Epithelial cell of proximal tubule (primary cell): Measurements from ENCODE around the gene SCYL2. TPM values are rescaled to one million over a fixed set of nuclear protein-coding genes. Genes with fewer than 3 reads are reported as not detected.
"Not testable (repeated sequence)": the region's sequence is repeated elsewhere in the genome, so short reads cannot be mapped to it uniquely, and the experiment has no call there.

Experiments
- DNase-seq: peaks from one replicate; pipeline ENCODE4 v3.0.0-alpha.2; 2011; ENCODE audit warnings: low read depth
- H3K4me3 ChIP-seq: 2 replicates; pipeline ENCODE4 v1.5.1; 2011; ENCODE audit warnings: low read depth, mild to moderate bottlenecking, low read length
- CTCF ChIP-seq: conservative IDR thresholded peaks from 2 replicates; pipeline ENCODE4 v1.5.1; 2012; ENCODE audit warnings: low read depth, mild to moderate bottlenecking, low read length
- total RNA-seq: library from RNA; depleted of rRNA; stranded (reverse); fragments of >200 nt; gene quantifications from 2 replicates; pipeline ENCODE4 v1.2.3, GENCODE V29; 2015

SCYL2 gene
- 24.6 and 28.9 TPM in 2 replicates for total RNA-seq

- DNase-seq = peak; percentile 81
- H3K4me3 ChIP-seq = peak within 1 kb of the TSS; percentile 88
- no peak for TF ChIP-seq CTCF
These were observed at the start of gene SCYL2, which contains the start of gene DEPDC4 for GRCh38 chr12:100266835-100267602. Gene SCYL2 (plus strand): TSS chr12:100267177. CDS start chr12:100282971, 15,794 bp downstream. Gene DEPDC4 (minus strand): TSS chr12:100267079. CDS start chr12:100267076, 3 bp downstream.

GRCh38 chr12:100219328-100220109 lies 47.5 kb upstream of the SCYL2 start:
- no peak for DNase-seq
- TF ChIP-seq CTCF = no peak
- no peak overlapping the region for H3K4me3 ChIP-seq

- no peak for TF ChIP-seq CTCF
- no peak for DNase-seq
- H3K4me3 ChIP-seq = no peak overlapping the region
These were observed 45.5 kb upstream of the SCYL2 start for GRCh38 chr12:100221523-100221922.

- not testable (repeated sequence) for H3K4me3 ChIP-seq, DNase-seq
These were observed 44.8 kb upstream of the SCYL2 start for GRCh38 chr12:100222173-100222572.

- no peak for DNase-seq
- TF ChIP-seq CTCF = no peak
- no peak overlapping the region for H3K4me3 ChIP-seq
These were observed 41.5 kb upstream of the SCYL2 start for GRCh38 chr12:100225491-100225890.

GRCh38 chr12:100229036-100229635 lies 37.8 kb upstream of the SCYL2 start:
- peak; percentile 48 for TF ChIP-seq CTCF
- no peak for DNase-seq
- no peak overlapping the region for H3K4me3 ChIP-seq

- TF ChIP-seq CTCF = no peak
- H3K4me3 ChIP-seq = no peak overlapping the region
- DNase-seq = no peak
These were observed 37.1 kb upstream of the SCYL2 start for GRCh38 chr12:100229876-100230275.

GRCh38 chr12:100231873-100232272 lies 35.1 kb upstream of the SCYL2 start:
- DNase-seq, H3K4me3 ChIP-seq: not testable (repeated sequence)
